Ovary (tissue), 9 donors: ENCODE results near the gene ZSWIM8. TPM values are rescaled to one million over a fixed set of nuclear protein-coding genes. Genes with fewer than 3 reads are reported as not detected.

Source experiments
- DNase-seq, 5 donors: peaks; one replicate each; pipeline ENCODE4 v3.0.0-alpha.2; 2019 to 2020
- H3K27ac ChIP-seq, 2 donors: fragments of 200-600 bp; one replicate each; pipeline versions ENCODE4 v1.5.1 to v1.8.0; 2019 to 2022
- H3K27me3 ChIP-seq: fragments of 200-600 bp; one replicate; pipeline ENCODE4 v1.8.0; 2022
- H3K36me3 ChIP-seq: fragments of 200-600 bp; sonication (generic); one replicate; pipeline ENCODE4 v1.5.1; 2019
- H3K4me1 ChIP-seq: one replicate; pipeline ENCODE4 v1.8.1; 2013; ENCODE audit warnings: mild to moderate bottlenecking, moderate library complexity; ENCODE audit not compliant: insufficient read depth
- H3K4me3 ChIP-seq: fragments of 200-600 bp; sonication (generic); one replicate; pipeline ENCODE4 v1.5.1; 2017
- H3K9me3 ChIP-seq, 2 donors: fragments of 200-600 bp in 1 of 2; sonication (generic) in 1 of 2; one replicate each; pipeline versions ENCODE4 v1.5.1 to v1.8.1; 2013 to 2019; ENCODE audit warnings: mild to moderate bottlenecking in 1 of 2, moderate library complexity in 1 of 2
- CTCF ChIP-seq, 3 donors: fragments of 450-650 bp in 2 of 3; fragments of 200-600 bp in 1 of 3; IDR thresholded peaks; one replicate each; pipeline versions ENCODE4 v1.5.1 to v1.8.0; 2016 to 2022; ENCODE audit warnings: antibody characterized with exemption in 3 of 3, mild to moderate bottlenecking in 1 of 3
- EP300 ChIP-seq: sonication (generic); formaldehyde crosslinking; IDR thresholded peaks from one replicate; pipeline ENCODE4 v1.6.1; 2017; ENCODE audit warnings: antibody characterized with exemption
- POLR2A ChIP-seq: fragments of 450-650 bp; IDR thresholded peaks from one replicate; pipeline ENCODE4 v1.6.1; 2017; ENCODE audit warnings: antibody characterized with exemption, mild to moderate bottlenecking, moderate library complexity
- WGBS, 3 donors: extraction: QIAGEN DNeasy Blood & Tissue Kit in 1 of 3; methylation state at CpG; one replicate each; pipeline versions ENCODE4 v1.1.5 to v1.1.7; 2013 to 2017; 5-methylcytosine and 5-hydroxymethylcytosine counted together
- intact Hi-C, 4 donors: fragments of 100-400 bp; cut with DNase I; formaldehyde crosslinking; loops; one replicate each; pipeline versions ENCODE4 v1.11.0 to v1.15.1; 2022 to 2023
- polyA plus RNA-seq, 2 donors: library from polyadenylated mRNA; stranded (reverse); fragments of 200-250 nt in 1 of 2; fragments of 350-450 nt in 1 of 2; fragmentation: Illumina TruSeq in 1 of 2; extraction: RNeasy Lipid Tissue Mini Kit (QIAGEN cat#74804) in 1 of 2; gene quantifications; one replicate each; pipeline ENCODE4 v1.2.3, GENCODE V29; 2013 to 2014
- total RNA-seq, 7 donors: library from RNA; depleted of rRNA in 2 of 7; stranded (reverse); fragments of >200 nt in 2 of 7; fragmentation: NEBNext Ultra II Directional in 3 of 7; extraction: Animal tissue kit (Norgen Biotek cat#: 25700) in 3 of 7; gene quantifications; one replicate each; pipeline versions ENCODE4 v1.1.0 to v1.2.4, GENCODE V29; 2016 to 2023
- donor health status: DM: no; HTN: no; CAD: no; lungs with moderate emphysema.
- donor health status: DM: no; HTN: no; CAD: no.
- donor health status: Bipolar disorder and iron deficiency.
- donor health status: DM: yes; HTN: yes; CAD: no.
- donor health status: DM: no; HTN: no; CAD: no.
- donor health status: DM: yes; HTN: yes; CAD: no.

Gene ZSWIM8
- total and polyA plus RNA-seq, 9 donors, result 42.7 to 90.7 (median 69.3) TPM

GRCh38 chr10:73762915-73763314 lies 22.5 kb upstream of the ZSWIM8 start:
- no peaks in the 10 kb centered on the region for H3K9me3 ChIP-seq
- intact Hi-C loops, result no loop called here
- H3K36me3 ChIP-seq, result no peaks in the 10 kb centered on the region
- no peak for TF ChIP-seq EP300
- TF ChIP-seq POLR2A, result no peak
- no peak for TF ChIP-seq CTCF (IDR thresholded peaks at IDR 0.05)
- no peak overlapping the region for H3K27ac ChIP-seq
- DNase-seq, result no peak
- 69 to 71% (median 70%) methylated on average over 2 of the region's 2 CpGs for WGBS, 3 donors
- no peak overlapping the region for H3K4me3 ChIP-seq
- H3K4me1 ChIP-seq, result no peaks in the 10 kb centered on the region
- H3K27me3 ChIP-seq, result no peaks in the 10 kb centered on the region

- no peak overlapping the region for H3K27ac ChIP-seq
- H3K4me1 ChIP-seq, result no peaks in the 10 kb centered on the region
- no peak for DNase-seq
- no peaks in the 10 kb centered on the region for H3K36me3 ChIP-seq
- H3K27me3 ChIP-seq, result no peaks in the 10 kb centered on the region
- no peak overlapping the region for H3K4me3 ChIP-seq
- WGBS, 3 donors, result 83 to 90% (median 87%) methylated on average over 2 of the region's 2 CpGs
- intact Hi-C loops, result no loop called here
- no peak for TF ChIP-seq EP300
- no peak for TF ChIP-seq POLR2A
- TF ChIP-seq CTCF (IDR thresholded peaks at IDR 0.05), result no peak
- H3K9me3 ChIP-seq, result no peaks in the 10 kb centered on the region
Measured at GRCh38 chr10:73763343-73763742, 22.1 kb upstream of the ZSWIM8 start.

- no peak for DNase-seq
- no peak for TF ChIP-seq CTCF (IDR thresholded peaks at IDR 0.05)
- no peak for TF ChIP-seq POLR2A
- no peak for TF ChIP-seq EP300
- intact Hi-C loops, result no loop called here
Measured at GRCh38 chr10:73765066-73765465, 20.3 kb upstream of the ZSWIM8 start.

GRCh38 chr10:73768881-73769280 lies 16.5 kb upstream of the ZSWIM8 start:
- 79 to 83% (median 80%) methylated on average over 11 of the region's 11 CpGs for WGBS, 3 donors
- intact Hi-C loops, result no loop called here
- TF ChIP-seq EP300, result no peak
- no peak for TF ChIP-seq CTCF (IDR thresholded peaks at IDR 0.05)
- no peak for TF ChIP-seq POLR2A
- H3K27ac ChIP-seq, result no peak overlapping the region
- H3K9me3 ChIP-seq, result no peaks in the 10 kb centered on the region
- no peak overlapping the region for H3K4me3 ChIP-seq
- H3K27me3 ChIP-seq, result no peaks in the 10 kb centered on the region
- H3K36me3 ChIP-seq, result no peaks in the 10 kb centered on the region
- no peak for DNase-seq
- H3K4me1 ChIP-seq, result peaks cover 3% of the 10 kb centered on the region

More at GRCh38 chr10:73765066-73765465, 20.3 kb upstream of the ZSWIM8 start:
- Histone ChIP-seq H3K27me3 (no peaks in the 10 kb centered on the region), H3K4me1 (no peaks in the 10 kb centered on the region), H3K27ac (no peak overlapping the region), H3K36me3 (no peaks in the 10 kb centered on the region), H3K4me3 (no peak overlapping the region), H3K9me3 (no peaks in the 10 kb centered on the region)
- WGBS, 3 donors, result 93 to 94% (median 93%) methylated on average over 6 of the region's 6 CpGs
